SIG-M5 treated with dmso at 0.1 percent for 504 hours (cell line): ENCODE results near the gene PEX5.
"Not testable (repeated sequence)": the region's sequence is repeated elsewhere in the genome, so short reads cannot be mapped to it uniquely, and the experiment has no call there.

Experiments
- DNase-seq: peaks from one replicate; lab custom pipeline; 2025; ENCODE audit not compliant: unreplicated experiment; lab: John Stamatoyannopoulos, UW

Gene PEX5

DNA sequence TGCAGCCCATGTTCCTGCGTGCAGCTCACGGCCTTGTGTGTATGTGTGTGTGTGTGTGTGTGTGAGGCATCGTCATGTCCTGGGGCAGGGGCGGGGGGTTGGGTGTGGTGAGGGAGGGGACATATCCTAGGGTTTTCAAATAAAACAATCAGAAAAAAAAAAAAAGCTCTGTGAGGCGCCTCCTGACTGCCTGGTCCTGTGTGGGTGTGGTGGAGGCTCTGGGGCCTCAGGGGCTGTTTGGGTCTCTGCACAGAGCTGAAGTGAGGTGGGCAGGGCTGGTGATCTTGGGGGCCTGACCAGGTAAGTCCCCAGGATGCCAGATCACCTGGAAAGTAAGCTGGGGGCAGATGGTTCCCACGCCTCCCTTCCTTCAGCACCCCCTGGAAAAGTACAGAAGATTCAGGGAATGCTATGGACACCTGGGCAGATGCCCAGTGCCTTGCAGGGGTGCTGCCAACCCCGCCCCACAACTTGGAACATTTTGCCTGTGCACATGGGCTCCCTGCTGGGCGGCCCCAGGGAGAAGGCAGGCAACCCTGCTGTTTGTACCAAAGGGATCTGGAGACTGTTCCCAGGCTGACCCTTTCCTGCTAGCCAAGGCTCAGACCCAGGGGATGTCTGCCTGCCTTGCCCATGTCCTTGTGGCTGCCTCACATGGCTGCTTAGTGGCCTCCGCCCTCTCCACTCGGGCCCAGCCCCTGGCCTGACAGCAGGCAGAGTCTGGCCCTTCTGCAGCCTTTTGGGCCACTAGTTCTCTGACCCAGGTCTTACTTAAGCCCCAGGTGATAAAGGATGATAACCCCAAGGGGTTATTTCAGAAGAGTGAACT lies 30.5 kb upstream of the PEX5 start:
- no peak for DNase-seq

DNA sequence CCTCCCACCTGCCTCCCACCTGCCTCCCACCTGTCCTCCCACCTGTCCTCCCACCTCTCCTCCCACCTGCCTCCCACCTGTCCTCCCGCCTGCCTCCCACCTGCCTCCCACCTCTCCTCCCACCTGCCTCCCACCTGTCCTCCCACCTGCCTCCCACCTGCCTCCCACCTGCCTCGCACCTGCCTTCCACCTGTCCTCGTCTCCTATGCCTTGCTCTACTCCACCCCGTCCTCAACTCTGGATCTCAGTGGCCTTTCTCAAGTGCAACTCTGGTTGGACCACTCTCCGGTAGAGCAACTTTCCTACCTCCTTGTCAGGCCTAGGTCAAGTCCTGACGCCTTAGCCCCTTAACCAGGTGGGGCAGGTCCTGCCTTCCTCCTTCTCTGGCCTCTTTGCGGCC lies 29.3 kb upstream of the PEX5 start:
- no peak for DNase-seq

DNA sequence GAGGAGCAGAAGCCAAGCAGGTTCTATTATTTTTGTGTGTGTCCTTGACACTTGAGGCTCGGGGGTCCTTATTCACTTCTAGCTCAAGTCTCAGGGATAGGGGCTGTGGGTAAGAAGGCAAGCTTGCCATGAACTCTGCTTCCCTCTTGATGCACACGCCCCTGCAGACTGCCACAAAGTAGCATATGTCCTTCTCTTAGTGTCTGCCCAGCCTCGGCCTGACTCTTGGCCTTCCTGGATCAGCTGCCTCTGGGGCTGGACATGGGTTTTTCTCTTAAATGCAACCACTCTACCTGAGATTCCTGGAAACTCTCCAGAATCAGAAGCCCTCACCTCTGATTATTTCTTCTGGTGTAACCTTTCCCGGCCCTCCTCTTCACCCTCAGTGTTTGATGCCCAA lies 28.2 kb upstream of the PEX5 start:
- DNase-seq, result no peak

DNA sequence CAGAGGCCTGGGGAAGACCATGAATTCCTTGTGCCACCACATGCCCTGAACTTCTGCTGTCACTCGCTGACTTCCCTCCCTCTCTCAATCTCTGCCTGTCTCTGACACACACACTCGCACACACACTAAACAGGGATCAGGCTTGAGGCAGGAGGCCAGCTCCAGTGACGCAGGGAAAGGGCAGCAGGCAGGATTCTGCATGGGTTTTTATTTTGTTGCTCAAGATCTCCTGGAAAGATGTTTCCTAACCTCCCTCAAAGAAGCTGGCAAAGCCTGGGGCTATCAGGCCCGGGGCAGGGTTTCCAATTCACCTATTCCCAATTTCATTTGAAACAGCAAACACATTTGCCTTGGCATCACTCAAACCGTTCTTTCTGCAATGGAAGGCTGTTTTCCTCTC lies 27.7 kb upstream of the PEX5 start:
- DNase-seq, result no peak

DNA sequence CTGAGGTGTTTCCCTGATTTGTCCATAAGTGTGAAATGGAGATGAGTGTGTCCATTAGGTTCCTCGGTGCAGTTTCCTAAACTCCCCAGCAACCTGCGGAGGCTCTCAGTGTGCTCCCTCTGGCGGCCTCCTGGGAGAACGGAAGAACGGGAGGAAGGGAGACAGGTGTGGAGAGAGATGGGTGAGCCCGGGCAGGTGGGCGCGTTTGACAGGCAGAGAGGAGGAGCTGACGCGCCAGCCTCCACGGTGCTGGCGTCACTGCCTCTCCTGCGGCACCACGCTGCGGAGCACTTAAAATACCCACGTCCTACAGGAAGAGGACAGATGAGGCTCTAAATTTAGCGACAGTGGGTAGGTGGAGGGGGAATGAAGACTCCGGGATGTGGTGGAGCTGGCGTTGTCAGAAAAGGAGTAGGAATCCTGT lies 26.8 kb upstream of the PEX5 start:
- peak; percentile 10 for DNase-seq

DNA sequence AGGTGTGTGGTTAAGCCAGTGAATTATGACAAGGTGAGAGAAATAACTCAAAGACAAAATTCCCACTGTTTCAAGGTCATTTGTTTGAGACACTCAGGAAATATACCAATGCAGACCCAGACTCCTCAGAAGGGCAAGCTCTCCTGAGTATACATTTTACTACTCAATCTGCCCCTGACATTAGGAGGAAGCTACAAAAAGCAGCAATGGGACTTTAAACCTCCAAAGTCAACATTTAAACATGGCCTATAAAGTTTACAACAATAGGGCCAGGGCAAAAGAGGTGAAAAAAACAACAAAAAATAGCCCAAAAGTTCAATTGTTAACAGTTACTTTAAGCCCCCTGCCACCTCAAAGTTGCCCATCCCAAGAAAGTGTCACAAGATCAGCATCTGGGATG lies 19.5 kb upstream of the PEX5 start:
- no peak for DNase-seq

DNA sequence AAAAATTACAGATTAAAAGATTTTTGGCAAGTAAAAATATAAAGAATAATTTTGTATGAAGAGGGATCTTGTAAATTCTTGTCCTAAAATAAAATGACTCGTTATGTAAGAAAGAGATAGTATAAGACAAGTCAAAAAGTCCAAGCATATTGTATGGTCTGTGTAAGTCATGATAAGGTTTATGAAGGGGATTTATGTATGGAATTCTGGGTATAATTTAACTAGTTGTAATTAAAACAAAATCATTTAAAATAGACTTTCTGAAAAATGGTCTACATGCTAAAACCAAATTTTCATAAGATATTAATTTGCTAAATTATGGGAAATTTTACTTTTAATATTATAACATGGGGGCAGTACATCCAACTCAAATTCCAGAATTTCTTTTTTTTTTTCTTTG lies 17.6 kb upstream of the PEX5 start:
- DNase-seq, result no peak

DNA sequence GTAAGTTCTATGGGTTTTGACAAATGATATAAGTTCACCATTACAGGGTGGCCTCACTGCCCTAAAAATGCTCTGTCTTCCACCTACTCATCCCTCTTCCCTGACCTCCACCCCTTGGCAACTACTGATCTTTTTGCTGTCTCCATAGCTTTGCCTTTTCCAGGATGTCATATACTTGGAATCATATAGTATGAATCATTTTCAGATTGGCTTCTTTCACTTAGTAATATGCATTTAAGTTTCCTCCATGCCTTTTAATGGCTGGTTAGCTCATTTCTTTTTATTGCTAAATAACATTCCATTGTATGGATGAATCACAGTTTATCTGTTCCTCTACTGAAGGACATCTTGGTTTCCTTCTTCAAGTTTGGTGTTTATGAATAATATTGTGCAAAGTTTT lies 14.0 kb upstream of the PEX5 start:
- DNase-seq, result no peak

DNA sequence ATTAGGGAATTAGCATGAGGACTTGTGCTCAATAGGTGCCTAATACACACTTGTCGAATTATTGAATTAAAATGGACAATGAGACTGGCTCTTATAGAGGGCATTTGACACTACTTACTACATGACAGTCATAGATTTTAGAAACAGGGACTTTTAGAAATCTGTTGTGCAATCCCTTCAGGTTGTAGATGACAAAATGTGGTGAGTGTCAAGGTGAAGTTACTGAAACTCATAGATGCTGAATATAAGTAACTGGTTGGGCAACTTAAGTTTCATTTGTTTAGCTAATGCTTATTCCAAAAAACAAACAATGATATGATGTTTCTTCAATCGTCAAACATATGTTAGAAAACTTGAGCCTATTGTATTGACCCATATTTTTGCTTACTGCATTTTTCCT lies 12.9 kb upstream of the PEX5 start:
- no peak for DNase-seq

DNA sequence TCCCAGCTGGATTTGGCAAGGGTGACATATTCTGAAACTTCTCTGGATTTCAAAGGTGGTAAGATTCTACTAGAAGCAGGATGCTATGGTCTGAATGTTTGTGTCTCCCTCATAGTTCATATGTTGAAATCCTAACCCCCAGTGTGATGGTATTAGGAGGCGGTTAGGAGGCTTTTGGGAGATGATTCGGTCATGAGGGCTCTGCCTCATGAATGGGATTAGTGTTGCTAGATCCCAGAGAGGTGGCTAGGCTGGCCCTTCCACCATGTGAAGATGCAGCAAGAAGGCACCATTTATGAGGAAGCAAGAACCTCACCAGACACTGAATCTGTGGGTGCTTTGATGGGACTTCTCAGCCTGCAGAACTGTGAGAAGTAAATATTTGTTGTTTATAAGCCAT lies 11.0 kb upstream of the PEX5 start:
- DNase-seq, result no peak

DNA sequence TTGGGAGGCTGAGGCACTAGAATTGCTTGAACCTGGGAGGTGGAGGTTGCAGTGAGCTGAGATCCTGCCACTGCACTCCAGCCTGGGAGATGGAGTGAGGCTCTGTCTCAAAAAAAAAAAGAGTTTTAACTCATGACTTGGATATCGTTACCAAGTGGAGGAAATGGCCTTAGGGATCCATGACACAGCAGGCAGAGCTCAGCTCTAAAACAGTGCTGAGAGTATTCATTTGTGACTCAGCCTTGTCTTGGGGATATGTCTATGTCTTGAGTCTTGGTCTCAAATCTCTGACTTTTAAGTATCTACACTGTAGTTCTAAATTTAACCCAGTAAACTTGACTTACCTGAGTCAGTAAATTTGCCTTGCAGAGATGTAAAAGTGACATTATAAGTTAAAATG lies 8.8 kb upstream of the PEX5 start:
- DNase-seq, result no peak

DNA sequence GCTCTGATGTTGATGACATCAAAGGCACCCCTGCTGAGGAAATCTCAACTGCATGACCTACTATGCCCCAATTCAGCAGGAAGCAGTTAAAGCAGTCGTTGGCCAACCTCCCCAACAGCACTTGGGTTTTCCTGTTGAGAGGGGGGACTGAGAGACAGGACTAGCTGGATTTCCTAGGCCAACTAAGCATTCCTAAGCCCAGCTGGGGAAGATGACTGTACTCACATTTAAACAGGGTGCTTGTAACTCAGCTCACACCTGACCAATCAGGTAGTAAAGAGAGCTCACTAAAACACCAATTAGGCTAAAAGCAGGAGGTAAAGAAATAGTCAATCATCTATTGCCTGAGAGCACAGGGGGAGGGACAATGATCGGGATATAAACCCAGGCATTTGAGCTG lies 3.4 kb upstream of the PEX5 start:
- DNase-seq, result not testable (repeated sequence)

DNA sequence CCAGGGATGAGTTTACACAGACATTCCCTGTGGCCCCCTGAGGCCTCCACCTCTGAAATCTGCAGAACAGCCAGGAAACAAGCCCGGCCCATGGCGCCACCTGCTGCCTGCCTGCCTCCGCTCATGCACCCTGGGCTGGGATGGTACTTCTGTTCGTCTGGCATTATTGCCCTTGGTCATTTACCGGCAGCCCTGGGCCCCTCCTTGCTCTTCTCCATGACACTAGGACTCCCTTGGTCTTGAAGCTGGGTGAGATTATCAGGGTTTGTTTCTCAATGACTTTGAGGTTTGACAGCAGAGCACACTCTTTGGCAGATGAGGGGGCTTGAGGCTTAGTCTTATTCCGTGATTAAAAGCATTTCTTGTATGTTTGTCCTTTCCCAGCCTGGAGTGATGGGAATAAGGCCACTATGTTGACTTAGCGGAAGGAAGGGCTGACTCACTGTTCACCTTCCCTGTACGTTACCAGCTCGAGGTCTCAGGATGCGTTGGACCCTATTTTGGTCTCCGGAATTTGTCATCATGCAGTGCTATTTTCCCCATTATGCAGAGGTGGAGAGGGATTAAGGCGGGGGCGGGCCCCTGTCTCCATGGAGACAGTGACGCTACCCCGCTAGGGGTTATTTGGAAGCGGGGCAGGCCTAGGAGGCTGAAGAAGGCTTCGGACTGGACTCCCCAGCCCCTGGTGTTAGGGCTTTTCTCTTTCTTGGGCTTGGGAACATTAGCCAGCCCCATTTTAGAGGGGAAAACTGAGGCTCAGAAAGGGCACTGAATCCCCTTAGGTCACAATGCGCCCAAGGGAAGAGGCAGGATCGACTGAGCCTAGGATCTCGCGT lies 706 bp upstream of the PEX5 start:
- peak; percentile 49 for DNase-seq

DNA sequence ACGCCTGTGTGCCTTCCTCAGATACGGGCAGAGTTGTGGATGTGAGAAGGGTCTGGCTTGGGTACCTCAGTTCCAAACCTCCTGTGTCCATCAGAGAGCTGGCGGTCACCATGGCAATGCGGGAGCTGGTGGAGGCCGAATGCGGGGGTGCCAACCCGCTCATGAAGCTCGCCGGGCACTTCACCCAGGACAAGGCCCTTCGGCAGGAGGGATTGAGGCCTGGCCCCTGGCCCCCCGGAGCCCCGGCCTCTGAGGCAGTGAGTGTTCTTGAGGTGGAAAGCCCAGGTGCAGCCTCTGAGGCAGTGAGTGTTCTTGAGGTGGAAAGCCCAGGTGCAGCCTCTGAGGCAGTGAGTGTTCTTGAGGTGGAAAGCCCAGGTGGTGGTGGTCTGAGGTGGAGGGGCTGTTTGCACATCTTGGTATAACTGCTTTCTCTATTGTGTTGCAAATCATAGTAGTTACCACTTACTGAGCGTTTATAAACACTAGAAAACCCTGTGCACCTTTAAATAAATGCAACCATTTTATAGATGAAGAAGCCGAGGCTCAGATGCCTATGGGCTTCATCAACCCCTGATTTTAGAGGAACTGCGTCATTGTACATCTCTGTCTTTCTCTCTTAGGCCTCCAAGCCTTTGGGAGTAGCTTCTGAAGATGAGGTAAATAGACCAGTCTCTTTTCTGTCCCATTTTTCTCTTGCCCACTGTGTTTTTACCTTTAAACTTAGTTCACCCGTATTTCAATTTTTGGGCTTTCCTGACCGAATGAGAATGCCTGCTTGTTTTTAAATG lies 976 bp downstream of the PEX5 start:
- no peak for DNase-seq

DNA sequence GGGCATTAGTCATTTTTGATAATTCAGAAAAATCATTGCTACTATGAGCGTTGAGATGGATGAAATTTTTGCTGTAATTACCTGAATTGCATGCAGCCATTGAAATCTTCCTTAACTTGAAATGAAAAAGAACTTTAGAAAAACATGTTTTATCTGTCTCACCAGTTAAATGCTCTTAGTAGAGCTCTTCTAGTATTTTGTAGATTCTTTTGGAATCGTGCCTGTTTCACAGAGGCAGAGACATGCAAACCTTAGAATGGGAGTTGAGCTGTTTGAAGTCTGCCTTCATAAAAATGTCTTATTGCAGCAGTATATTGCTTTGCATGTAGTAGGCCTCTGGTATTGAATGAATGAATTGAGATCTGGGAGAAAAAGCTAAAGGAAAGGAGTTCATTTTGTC lies 4.2 kb downstream of the PEX5 start:
- no peak for DNase-seq

DNA sequence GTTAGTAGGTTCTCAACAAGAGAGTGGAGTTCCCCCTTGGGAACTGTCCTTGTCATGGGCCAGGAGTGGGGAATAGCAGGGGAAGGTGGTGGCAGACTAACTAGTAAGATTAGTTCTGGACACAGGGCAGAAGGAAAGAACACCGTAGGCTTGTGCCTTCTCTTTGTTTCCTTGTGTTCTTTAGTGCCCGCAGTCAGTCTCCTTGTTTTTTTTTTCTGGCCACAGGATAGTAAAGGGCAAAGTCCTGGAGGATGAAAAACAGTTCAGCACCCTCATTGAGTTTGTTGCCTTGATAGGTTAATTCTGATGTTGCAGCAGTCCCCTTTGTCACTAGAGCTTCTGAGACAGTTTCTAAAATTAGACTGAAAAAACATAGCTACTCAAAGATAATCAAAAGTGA lies 8.4 kb downstream of the PEX5 start:
- no peak for DNase-seq

DNA sequence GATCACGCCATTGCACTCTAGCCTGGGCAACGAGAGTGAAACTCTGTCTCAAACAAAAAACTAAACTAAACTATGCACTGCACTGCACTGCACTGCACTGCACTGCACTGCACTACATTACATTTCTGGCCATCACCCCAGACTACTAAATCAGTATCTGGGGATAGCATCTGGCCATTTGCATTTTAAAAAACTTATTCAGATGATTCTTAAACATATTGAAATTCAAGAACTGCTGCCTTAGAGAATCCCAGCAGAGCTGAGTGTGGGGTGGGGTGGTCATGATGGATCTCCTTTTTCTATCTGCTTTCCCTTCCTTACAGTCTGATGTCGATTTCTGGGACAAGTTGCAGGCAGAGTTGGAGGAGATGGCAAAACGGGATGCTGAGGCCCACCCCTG lies 13.6 kb downstream of the PEX5 start:
- no peak for DNase-seq

DNA sequence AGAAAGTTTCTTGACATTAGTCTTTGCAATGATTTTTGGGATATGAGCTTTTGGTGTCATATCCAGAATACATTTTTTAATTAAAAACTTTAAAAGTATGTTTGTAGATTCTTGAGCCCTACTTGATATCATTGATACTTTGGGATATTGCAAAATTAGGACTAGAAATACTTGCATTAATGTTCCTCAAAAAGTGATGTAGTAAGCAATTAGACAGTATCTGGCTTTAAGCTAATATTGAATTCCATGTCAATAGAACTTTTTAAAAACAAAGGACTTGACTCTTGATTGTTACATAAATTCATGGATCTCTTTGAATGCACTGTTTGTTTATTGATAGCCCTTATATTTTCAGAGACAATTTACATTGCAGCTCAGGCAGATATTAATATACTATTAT lies 15.6 kb downstream of the PEX5 start:
- no peak for DNase-seq

DNA sequence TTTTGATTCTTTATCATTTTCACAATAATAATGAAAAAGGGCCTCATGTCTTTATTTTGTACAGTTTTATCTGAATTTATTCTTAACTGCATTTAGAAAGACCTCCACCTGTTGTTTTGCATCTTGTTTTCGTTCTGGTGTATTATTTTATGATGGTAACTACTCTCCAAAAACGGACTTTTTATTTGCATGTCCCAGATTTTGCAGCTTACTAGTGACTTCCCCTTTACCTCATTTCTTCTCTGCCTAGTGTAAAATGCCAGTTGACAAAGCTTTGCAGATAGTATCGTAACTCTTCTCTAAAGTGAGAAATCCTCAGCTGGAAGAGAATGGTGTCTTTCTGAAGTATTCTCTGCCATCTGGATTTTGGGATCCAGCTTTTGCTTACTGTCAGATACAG lies 17.2 kb downstream of the PEX5 start:
- no peak for DNase-seq

DNA sequence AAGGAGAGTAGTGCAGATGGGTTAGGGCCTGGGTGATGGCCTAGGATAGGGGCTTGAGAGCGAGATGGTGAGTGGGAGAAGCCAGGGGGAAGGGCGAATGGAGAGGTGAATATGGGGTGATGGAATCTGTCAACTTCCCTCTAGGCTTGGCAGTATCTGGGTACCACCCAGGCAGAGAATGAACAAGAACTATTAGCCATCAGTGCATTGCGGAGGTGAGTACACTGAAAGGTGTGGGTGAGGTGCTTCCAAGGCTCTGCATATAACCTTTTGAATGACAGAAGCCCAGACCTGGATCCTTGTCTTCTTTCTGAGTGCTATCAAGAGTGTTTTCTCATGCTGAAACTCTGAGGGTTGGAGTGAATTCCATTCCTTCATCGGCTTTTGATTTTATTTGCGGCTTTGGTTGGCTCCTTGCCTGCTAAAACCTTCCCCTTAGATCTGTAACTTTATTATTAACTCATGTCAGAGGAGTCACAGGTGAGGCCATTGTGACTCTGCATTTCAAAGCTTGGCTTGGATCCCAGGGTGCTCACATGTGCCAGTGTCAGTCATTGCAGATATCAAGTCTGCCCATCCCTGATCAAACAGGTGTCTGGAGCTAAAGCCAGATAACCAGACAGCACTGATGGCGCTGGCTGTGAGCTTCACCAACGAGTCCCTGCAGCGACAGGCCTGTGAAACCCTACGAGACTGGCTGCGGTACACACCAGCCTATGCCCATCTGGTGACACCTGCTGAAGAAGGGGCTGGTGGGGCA lies 18.6 kb downstream of the PEX5 start:
- DNase-seq, result no peak

DNA sequence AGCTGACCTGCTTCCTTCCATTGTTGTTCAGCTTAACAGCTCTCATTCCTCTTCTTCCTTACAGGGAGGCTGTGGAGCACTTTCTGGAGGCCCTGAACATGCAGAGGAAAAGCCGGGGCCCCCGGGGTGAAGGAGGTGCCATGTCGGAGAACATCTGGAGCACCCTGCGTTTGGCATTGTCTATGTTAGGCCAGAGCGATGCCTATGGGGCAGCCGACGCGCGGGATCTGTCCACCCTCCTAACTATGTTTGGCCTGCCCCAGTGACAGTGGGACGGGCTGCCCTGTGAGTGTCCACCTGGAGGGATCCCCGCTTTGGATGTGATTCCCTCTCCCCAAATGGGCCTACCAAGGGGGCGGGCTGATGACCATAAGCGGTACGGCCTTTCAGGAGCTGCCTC lies 20.5 kb downstream of the PEX5 start:
- no peak for DNase-seq
